ENCODE measurements around the gene NPIPA5.

GRCh38 chr16:15417197-15417596 is 39.1 kb upstream of the NPIPA5 start:
- TF ChIP-seq CTCF (IDR thresholded peaks at IDR 0.05) (no peak), POLR2AphosphoS5 (IDR thresholded peaks at IDR 0.05) (no peak), EP300 (IDR thresholded peaks at IDR 0.05) (no peak), POLR2A (IDR thresholded peaks at IDR 0.05) (no peak)

All from suprapubic skin (tissue), 4 donors.